HepG2 (cell line): ENCODE measurements around the gene ITGB7. TPM values are rescaled to one million over a fixed set of nuclear protein-coding genes. Genes with fewer than 3 reads are reported as not detected.

Source experiments
- ATF2 ChIP-seq: sonication (generic); formaldehyde crosslinking; IDR thresholded peaks from 2 replicates; pipeline ENCODE4 v1.4.0; 2020; ENCODE audit warnings: missing genetic modification reagents
- CC2D1A ChIP-seq: sonication (generic); formaldehyde crosslinking; IDR thresholded peaks from 2 replicates; pipeline ENCODE4 v1.8.1; 2023; ENCODE audit warnings: mild to moderate bottlenecking, missing genetic modification reagents
- CHD4 ChIP-seq: fragments of 200-600 bp; sonication (generic); IDR thresholded peaks from 2 replicates; pipeline ENCODE4 v1.7.0; 2017; ENCODE audit warnings: mild to moderate bottlenecking, low read length, borderline replicate concordance
- HBP1 ChIP-seq: IDR thresholded peaks from 2 replicates; pipeline ENCODE4 v1.6.1; 2016; ENCODE audit warnings: low read depth, control low read depth
- MTA1 ChIP-seq: sonication (generic); formaldehyde crosslinking; IDR thresholded peaks from 2 replicates; pipeline ENCODE4 v1.4.0; 2020; ENCODE audit warnings: missing genetic modification reagents, mild to moderate bottlenecking, borderline replicate concordance
- RFXAP ChIP-seq: sonication (generic); formaldehyde crosslinking; IDR thresholded peaks from 2 replicates; pipeline ENCODE4 v1.4.0; 2020; ENCODE audit warnings: missing genetic modification reagents, borderline replicate concordance
- SNAPC4 ChIP-seq: sonication (generic); formaldehyde crosslinking; IDR thresholded peaks from 2 replicates; pipeline ENCODE4 v1.4.0; 2020; ENCODE audit warnings: mild to moderate bottlenecking, missing genetic modification reagents
- SOX13 ChIP-seq, 3 experiments: fragments of 450-650 bp in 1 of 3; sonication (generic) in 1 of 3; formaldehyde crosslinking in 1 of 3; IDR thresholded peaks in 2 of 3; conservative IDR thresholded peaks in 1 of 3; 2 replicates each; pipeline versions ENCODE4 v1.5.0 to v1.6.1; 2016 to 2020; ENCODE audit warnings: antibody characterized with exemption in 1 of 3, mild to moderate bottlenecking in 1 of 3, missing compliant biosample characterization in 1 of 3, missing genetic modification reagents in 1 of 3, moderate library complexity in 1 of 3
- STAT6 ChIP-seq: sonication (generic); formaldehyde crosslinking; IDR thresholded peaks from 2 replicates; pipeline ENCODE4 v1.4.0; 2020; ENCODE audit warnings: missing genetic modification reagents, mild to moderate bottlenecking, borderline replicate concordance
- TIGD3 ChIP-seq: sonication (generic); formaldehyde crosslinking; IDR thresholded peaks from 2 replicates; pipeline ENCODE4 v1.5.1; 2020; ENCODE audit warnings: mild to moderate bottlenecking, missing genetic modification reagents, borderline replicate concordance
- ZBTB8A ChIP-seq: sonication (generic); formaldehyde crosslinking; IDR thresholded peaks from 2 replicates; pipeline ENCODE4 v1.4.0; 2020; ENCODE audit warnings: mild to moderate bottlenecking, low read depth, missing genetic modification reagents, borderline replicate concordance
- ZNF550 ChIP-seq: sonication (generic); formaldehyde crosslinking; IDR thresholded peaks from 2 replicates; pipeline ENCODE4 v1.4.0; 2020; ENCODE audit warnings: mild to moderate bottlenecking, missing genetic modification reagents, borderline replicate concordance
- ZNF724P ChIP-seq: sonication (generic); formaldehyde crosslinking; IDR thresholded peaks from 2 replicates; pipeline ENCODE4 v1.8.0; 2022; ENCODE audit warnings: missing genetic modification reagents, borderline replicate concordance
- ZNF766 ChIP-seq: sonication (generic); formaldehyde crosslinking; IDR thresholded peaks from 2 replicates; pipeline ENCODE4 v1.5.0; 2020; ENCODE audit warnings: missing genetic modification reagents, borderline replicate concordance
- polyA plus RNA-seq, 8 experiments: library from polyadenylated mRNA; depleted of rRNA in 3 of 8; stranded (reverse) in 7 of 8; unstranded in 1 of 8; fragments of >200 nt; fragmentation: Illumina TruSeq in 4 of 8; extraction: Trizol in 4 of 8; gene quantifications; 2 replicates each; pipeline versions ENCODE4 v1.2.1 to v1.2.3, GENCODE V29; 2011 to 2016; ENCODE audit warnings: low read depth in 4 of 8, missing spikeins in 1 of 8, mixed read lengths in 1 of 8; ENCODE audit not compliant: insufficient read depth in 1 of 8
- total RNA-seq, 5 experiments: library from RNA; depleted of rRNA; stranded (reverse); fragments of >200 nt; fragmentation: Illumina TruSeq; extraction: Trizol; gene quantifications; 2 replicates each; pipeline ENCODE4 v1.2.3, GENCODE V29; 2016; ENCODE audit warnings: low read depth in 1 of 5

The ITGB7 gene
- total and polyA plus RNA-seq, 2 of the 13 experiments (the other 11 are each of a cell fraction or from before 2014, with no cell fraction given), result 0.16 to 0.18 TPM

- TF ChIP-seq SOX13 (IDR thresholded peaks at IDR 0.05) (peak; percentile 21; the same call in 1 of the 2 replicates), SOX13 (CRISPR knock-in tag; conservative IDR thresholded peaks at IDR 0.05 in 1 of 2, IDR thresholded peaks at IDR 0.05 in 1 of 2) (peak in 1 of 2 experiments; percentile 39; a peak in 1 of 4 replicates), ZNF724P (CRISPR knock-in tag) (no peak), ZBTB8A (CRISPR knock-in tag) (no peak), TIGD3 (CRISPR knock-in tag) (no peak), RFXAP (peak; percentile 56; the same call in 1 of the 2 replicates), CC2D1A (CRISPR knock-in tag) (no peak), HBP1 (no peak), STAT6 (CRISPR knock-in tag) (no peak), SNAPC4 (CRISPR knock-in tag) (no peak), ZNF550 (CRISPR knock-in tag) (no peak), CHD4 (no peak), MTA1 (CRISPR knock-in tag) (peak; percentile 62; the same call in 1 of the 2 replicates), ATF2 (CRISPR knock-in tag) (peak; percentile 33; the same call in 1 of the 2 replicates), ZNF766 (no peak)
These were observed 32.1 kb downstream of the ITGB7 start (continued) for GRCh38 chr12:53174881-53175491.
